ENCODE results near the gene PPIB. TPM values are rescaled to one million over a fixed set of nuclear protein-coding genes. Genes with fewer than 3 reads are reported as not detected.
A peak's percentile ranks its signal among the peaks of the same experiment; 100 is the strongest.

The PPIB gene
- total and polyA plus RNA-seq, 9 of the 15 experiments (the other 6 are each of a cell fraction or from before 2014, with no cell fraction given): 306 to 746 (median 439) TPM

- TF ChIP-seq ZHX1 (conservative IDR thresholded peaks at IDR 0.05; ENCODE audit: low read length) (peak; percentile 50; the same call in 1 of the 2 replicates), PRPF4 (IDR thresholded peaks at IDR 0.05; ENCODE audit: insufficient read depth, low read depth, low read length, poor library complexity, severe bottlenecking) (no peak), ZC3H8 (IDR thresholded peaks at IDR 0.05) (no peak), SOX6 (IDR thresholded peaks at IDR 0.05) (peak; percentile 25; the same call in 1 of the 2 replicates), HDGF (IDR thresholded peaks at IDR 0.05) (peak; percentile 81; the same call in 1 of the 2 replicates), ETV1 (tag; conservative IDR thresholded peaks at IDR 0.05; ENCODE audit: low read depth) (peak; percentile 59), NRF1 (conservative IDR thresholded peaks at IDR 0.05 in 1 of 2, IDR thresholded peaks at IDR 0.05 in 1 of 2) (peak; percentile 70 to 74), ZNF121 (CRISPR knock-in tag; conservative IDR thresholded peaks at IDR 0.05) (no peak), ZNF165 (CRISPR knock-in tag; IDR thresholded peaks at IDR 0.05; ENCODE audit: borderline replicate concordance) (no peak), GATAD2B (IDR thresholded peaks at IDR 0.05; ENCODE audit: borderline replicate concordance) (0 out of 2 replicates have a peak, but pooled peaks have one; percentile 14), SRSF7 (optimal IDR thresholded peaks at IDR 0.05; ENCODE audit: low read depth, low read length) (no peak), ZC3H4 (CRISPR knock-in tag; IDR thresholded peaks at IDR 0.05; ENCODE audit: borderline replicate concordance) (no peak), OTX1 (CRISPR knock-in tag; IDR thresholded peaks at IDR 0.05) (0 out of 2 replicates have a peak, but pooled peaks have one; percentile 38), ZNF76 (CRISPR knock-in tag; IDR thresholded peaks at IDR 0.05; ENCODE audit: borderline replicate concordance) (no peak), SMC3 (conservative IDR thresholded peaks at IDR 0.05; ENCODE audit: insufficient read depth, low read depth, low read length) (peak; percentile 36; the same call in 1 of the 2 replicates), ZNF561 (CRISPR knock-in tag; conservative IDR thresholded peaks at IDR 0.05) (no peak), KLF10 (CRISPR knock-in tag; IDR thresholded peaks at IDR 0.05) (no peak), ZNF12 (CRISPR knock-in tag; IDR thresholded peaks at IDR 0.05) (no peak)
These were observed at the start of gene PPIB (continued) for GRCh38 chr15:64162869-64163658.

Measured in K562 (cell line).